GM03348 (cell line): ENCODE data around the gene AP1S2.
"Not testable (repeated sequence)": the region's sequence is repeated elsewhere in the genome, so short reads cannot be mapped to it uniquely, and the experiment has no call there.

Experiments
- DNase-seq: peaks from one replicate; pipeline ENCODE4 v3.0.0; 2012; ENCODE audit warnings: low spot score

AP1S2 gene

GRCh38 chrX:15854712-15855567 is at the start of gene AP1S2:
TSS of gene AP1S2 (minus strand) at chrX:15854813. CDS start at chrX:15852524, 2,289 bp downstream.
- DNase-seq: peak; percentile 94

GRCh38 chrX:15903186-15903681 is 48.6 kb upstream of the AP1S2 start:
- no peak for DNase-seq

- no peak for DNase-seq
These were observed 40.7 kb upstream of the AP1S2 start for GRCh38 chrX:15895334-15895733.

GRCh38 chrX:15894724-15895123 is 40.1 kb upstream of the AP1S2 start:
- DNase-seq: no peak

- DNase-seq: no peak
These were observed 35.9 kb upstream of the AP1S2 start for GRCh38 chrX:15890463-15890862.

- DNase-seq: no peak
These were observed 33.4 kb upstream of the AP1S2 start for GRCh38 chrX:15888062-15888461.

GRCh38 chrX:15883540-15883863 is 28.9 kb upstream of the AP1S2 start:
- no peak for DNase-seq

- no peak for DNase-seq
These were observed 28.3 kb upstream of the AP1S2 start for GRCh38 chrX:15882704-15883539.

- no peak for DNase-seq
These were observed 26.8 kb upstream of the AP1S2 start for GRCh38 chrX:15881381-15881897.

GRCh38 chrX:15877914-15878313 is 23.3 kb upstream of the AP1S2 start:
- DNase-seq: not testable (repeated sequence)

- peak; percentile 17 for DNase-seq
These were observed 22.8 kb upstream of the AP1S2 start for GRCh38 chrX:15877380-15877779.

GRCh38 chrX:15874672-15875071 is 20.1 kb upstream of the AP1S2 start:
- no peak for DNase-seq

- peak; percentile 5 for DNase-seq
These were observed 19.0 kb upstream of the AP1S2 start for GRCh38 chrX:15873566-15873965.

- DNase-seq: no peak
These were observed 15.7 kb upstream of the AP1S2 start for GRCh38 chrX:15870310-15870709.

GRCh38 chrX:15869695-15870094 is 15.1 kb upstream of the AP1S2 start:
- no peak for DNase-seq

GRCh38 chrX:15866147-15866546 is 11.5 kb upstream of the AP1S2 start:
- DNase-seq: no peak

GRCh38 chrX:15864629-15865028 is 10.0 kb upstream of the AP1S2 start:
- no peak for DNase-seq

- DNase-seq: no peak
These were observed 9.4 kb upstream of the AP1S2 start for GRCh38 chrX:15864023-15864422.

- no peak for DNase-seq
These were observed 6.3 kb upstream of the AP1S2 start for GRCh38 chrX:15860921-15861320.

- DNase-seq: no peak
These were observed 3.4 kb upstream of the AP1S2 start for GRCh38 chrX:15858051-15858450.

GRCh38 chrX:15856636-15857035 is 2.0 kb upstream of the AP1S2 start:
- DNase-seq: no peak

- DNase-seq: no peak
These were observed 1.6 kb upstream of the AP1S2 start for GRCh38 chrX:15856222-15856587.
